Measurements from ENCODE around the gene IQCM. TPM values are rescaled to one million over a fixed set of nuclear protein-coding genes. Genes with fewer than 3 reads are reported as not detected.
"Not testable (repeated sequence)": the region's sequence is repeated elsewhere in the genome, so short reads cannot be mapped to it uniquely, and the experiment has no call there.

The IQCM gene
- total RNA-seq, 1 donor from 2014 or later = not detected

- intact Hi-C loops (cut with micrococcal nuclease) = no loop called here
Measured at GRCh38 chr4:149584722-149585121, 230.9 kb downstream of the IQCM start.

GRCh38 chr4:149574971-149575370 lies 240.7 kb downstream of the IQCM start:
- intact Hi-C loops (cut with micrococcal nuclease) = no loop called here

- intact Hi-C loops (cut with micrococcal nuclease) = no loop called here
Measured at GRCh38 chr4:149572716-149573115, 242.9 kb downstream of the IQCM start.

- intact Hi-C loops (cut with micrococcal nuclease) = no loop called here
Measured at GRCh38 chr4:149555799-149556198, 259.8 kb downstream of the IQCM start.

GRCh38 chr4:149555146-149555545 lies 260.5 kb downstream of the IQCM start:
- intact Hi-C loops (cut with micrococcal nuclease) = no loop called here

- intact Hi-C loops (cut with micrococcal nuclease) = no loop called here
Measured at GRCh38 chr4:149553959-149554520, 261.6 kb downstream of the IQCM start.

- intact Hi-C loops (cut with micrococcal nuclease) = no loop called here
Measured at GRCh38 chr4:149552601-149553000, 263.0 kb downstream of the IQCM start.

- intact Hi-C loops (cut with micrococcal nuclease) = no loop called here
Measured at GRCh38 chr4:149549911-149550310, 265.7 kb downstream of the IQCM start.

GRCh38 chr4:149534779-149535178 lies 280.9 kb downstream of the IQCM start:
- intact Hi-C loops (cut with micrococcal nuclease) = no loop called here

GRCh38 chr4:149531861-149532260 lies 283.8 kb downstream of the IQCM start:
- intact Hi-C loops (cut with micrococcal nuclease) = no loop called here

- intact Hi-C loops (cut with micrococcal nuclease) = no loop called here
Measured at GRCh38 chr4:149523039-149523438, 292.6 kb downstream of the IQCM start.

GRCh38 chr4:149521611-149522425 lies 293.8 kb downstream of the IQCM start:
- intact Hi-C loops (cut with micrococcal nuclease) = no loop called here

GRCh38 chr4:149518471-149518870 lies 297.2 kb downstream of the IQCM start:
- intact Hi-C loops (cut with micrococcal nuclease) = no loop called here

- intact Hi-C loops (cut with micrococcal nuclease) = no loop called here
Measured at GRCh38 chr4:149513081-149513480, 302.6 kb downstream of the IQCM start.

- intact Hi-C loops (cut with micrococcal nuclease) = no loop called here
Measured at GRCh38 chr4:149512501-149512900, 303.1 kb downstream of the IQCM start.

GRCh38 chr4:149511558-149512298 lies 303.9 kb downstream of the IQCM start:
- intact Hi-C loops (cut with micrococcal nuclease) = no loop called here

- intact Hi-C loops (cut with micrococcal nuclease) = not testable (repeated sequence)
Measured at GRCh38 chr4:149507309-149507708, 308.3 kb downstream of the IQCM start.

- intact Hi-C loops (cut with micrococcal nuclease) = no loop called here
Measured at GRCh38 chr4:149500806-149501205, 314.8 kb downstream of the IQCM start.

- intact Hi-C loops (cut with micrococcal nuclease) = no loop called here
Measured at GRCh38 chr4:149499726-149500125, 315.9 kb downstream of the IQCM start.

GRCh38 chr4:149498246-149498645 lies 317.4 kb downstream of the IQCM start:
- intact Hi-C loops (cut with micrococcal nuclease) = no loop called here

- intact Hi-C loops (cut with micrococcal nuclease) = no loop called here
Measured at GRCh38 chr4:149493492-149493891, 322.2 kb downstream of the IQCM start.

- intact Hi-C loops (cut with micrococcal nuclease) = no loop called here
Measured at GRCh38 chr4:149489321-149489720, 326.3 kb downstream of the IQCM start.
